ENCODE measurements around the gene PLA2G4D. TPM values are rescaled to one million over a fixed set of nuclear protein-coding genes. Genes with fewer than 3 reads are reported as not detected.

PLA2G4D gene, protein sequence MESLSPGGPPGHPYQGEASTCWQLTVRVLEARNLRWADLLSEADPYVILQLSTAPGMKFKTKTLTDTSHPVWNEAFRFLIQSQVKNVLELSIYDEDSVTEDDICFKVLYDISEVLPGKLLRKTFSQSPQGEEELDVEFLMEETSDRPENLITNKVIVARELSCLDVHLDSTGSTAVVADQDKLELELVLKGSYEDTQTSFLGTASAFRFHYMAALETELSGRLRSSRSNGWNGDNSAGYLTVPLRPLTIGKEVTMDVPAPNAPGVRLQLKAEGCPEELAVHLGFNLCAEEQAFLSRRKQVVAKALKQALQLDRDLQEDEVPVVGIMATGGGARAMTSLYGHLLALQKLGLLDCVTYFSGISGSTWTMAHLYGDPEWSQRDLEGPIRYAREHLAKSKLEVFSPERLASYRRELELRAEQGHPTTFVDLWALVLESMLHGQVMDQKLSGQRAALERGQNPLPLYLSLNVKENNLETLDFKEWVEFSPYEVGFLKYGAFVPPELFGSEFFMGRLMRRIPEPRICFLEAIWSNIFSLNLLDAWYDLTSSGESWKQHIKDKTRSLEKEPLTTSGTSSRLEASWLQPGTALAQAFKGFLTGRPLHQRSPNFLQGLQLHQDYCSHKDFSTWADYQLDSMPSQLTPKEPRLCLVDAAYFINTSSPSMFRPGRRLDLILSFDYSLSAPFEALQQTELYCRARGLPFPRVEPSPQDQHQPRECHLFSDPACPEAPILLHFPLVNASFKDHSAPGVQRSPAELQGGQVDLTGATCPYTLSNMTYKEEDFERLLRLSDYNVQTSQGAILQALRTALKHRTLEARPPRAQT
- total RNA-seq (2021) = not detected in 2 replicates
- not detected for Bru-seq, nascent RNA
- BruChase-seq, experiment 1, labeled RNA remaining after a 2-hour chase = not detected
- BruChase-seq, experiment 2, labeled RNA remaining after a 6-hour chase = not detected
- long read RNA-seq = 0 reads

GRCh38 chr15:42094512-42094963 lies at the start of gene PLA2G4D:
PLA2G4D (minus strand) TSS chr15:42094562; CDS start chr15:42094459, 103 bp downstream.
- Histone ChIP-seq H3K36me3 (ENCODE audit: insufficient read depth, low read length, poor library complexity, severe bottlenecking) (no peaks in the 10 kb centered on the region), H3K9me3 (ENCODE audit: low read depth, low read length, poor library complexity, severe bottlenecking) (no peaks in the 10 kb centered on the region), H3K27ac (ENCODE audit: low read depth, low read length, poor library complexity, severe bottlenecking) (no peak within 1 kb of the TSS), H3K4me1 (ENCODE audit: insufficient read depth, low read length, poor library complexity, severe bottlenecking) (peaks cover 12% of the 10 kb centered on the region), H3K27me3 (replicated peaks; ENCODE audit: insufficient read depth, low read depth, low read length, poor library complexity) (no peaks in the 10 kb centered on the region), H3K4me3 (ENCODE audit: low read depth, low read length, poor library complexity, severe bottlenecking) (no peak within 1 kb of the TSS)
- no peak for DNase-seq (ENCODE audit: low spot score)
- intact Hi-C loops (cut with micrococcal nuclease; ENCODE audit: unreplicated experiment) = no loop called here
- POLR2A ChIA-PET (ENCODE audit: low non-redundant PET) = no interaction called here
- CTCF ChIA-PET = no interaction called here
- TF ChIP-seq EZH2 (IDR thresholded peaks at IDR 0.05; ENCODE audit: borderline replicate concordance, low read depth, low read length, poor library complexity, severe bottlenecking) = no peak
- no peak for TF ChIP-seq CTCF (conservative IDR thresholded peaks at IDR 0.05; ENCODE audit: low read depth, low read length)
- BruUV-seq (replicated peaks) = no TSS peak

- no peak for DNase-seq (ENCODE audit: low spot score)
- Histone ChIP-seq H3K4me3 (ENCODE audit: low read depth, low read length, poor library complexity, severe bottlenecking) (no peak overlapping the region), H3K4me1 (ENCODE audit: insufficient read depth, low read length, poor library complexity, severe bottlenecking) (no peaks in the 10 kb centered on the region), H3K27me3 (replicated peaks; ENCODE audit: insufficient read depth, low read depth, low read length, poor library complexity) (no peaks in the 10 kb centered on the region), H3K27ac (ENCODE audit: low read depth, low read length, poor library complexity, severe bottlenecking) (no peak overlapping the region), H3K9me3 (ENCODE audit: low read depth, low read length, poor library complexity, severe bottlenecking) (no peaks in the 10 kb centered on the region), H3K36me3 (ENCODE audit: insufficient read depth, low read length, poor library complexity, severe bottlenecking) (no peaks in the 10 kb centered on the region)
- ChIA-PET POLR2A (ENCODE audit: low non-redundant PET) (no interaction called here), CTCF (interaction anchor here (0.6 kb wide), 1 partner anchor 25 kb away, joined by 3 read pairs; no protein-coding TSS in a partner anchor)
- no TSS peak for BruUV-seq (replicated peaks)
- intact Hi-C loops (cut with micrococcal nuclease; ENCODE audit: unreplicated experiment) = no loop called here
- TF ChIP-seq CTCF (conservative IDR thresholded peaks at IDR 0.05; ENCODE audit: low read depth, low read length) = no peak
- no peak for TF ChIP-seq EZH2 (IDR thresholded peaks at IDR 0.05; ENCODE audit: borderline replicate concordance, low read depth, low read length, poor library complexity, severe bottlenecking)
Observed at GRCh38 chr15:42143356-42143755, 49.0 kb upstream of the PLA2G4D start.

DNA sequence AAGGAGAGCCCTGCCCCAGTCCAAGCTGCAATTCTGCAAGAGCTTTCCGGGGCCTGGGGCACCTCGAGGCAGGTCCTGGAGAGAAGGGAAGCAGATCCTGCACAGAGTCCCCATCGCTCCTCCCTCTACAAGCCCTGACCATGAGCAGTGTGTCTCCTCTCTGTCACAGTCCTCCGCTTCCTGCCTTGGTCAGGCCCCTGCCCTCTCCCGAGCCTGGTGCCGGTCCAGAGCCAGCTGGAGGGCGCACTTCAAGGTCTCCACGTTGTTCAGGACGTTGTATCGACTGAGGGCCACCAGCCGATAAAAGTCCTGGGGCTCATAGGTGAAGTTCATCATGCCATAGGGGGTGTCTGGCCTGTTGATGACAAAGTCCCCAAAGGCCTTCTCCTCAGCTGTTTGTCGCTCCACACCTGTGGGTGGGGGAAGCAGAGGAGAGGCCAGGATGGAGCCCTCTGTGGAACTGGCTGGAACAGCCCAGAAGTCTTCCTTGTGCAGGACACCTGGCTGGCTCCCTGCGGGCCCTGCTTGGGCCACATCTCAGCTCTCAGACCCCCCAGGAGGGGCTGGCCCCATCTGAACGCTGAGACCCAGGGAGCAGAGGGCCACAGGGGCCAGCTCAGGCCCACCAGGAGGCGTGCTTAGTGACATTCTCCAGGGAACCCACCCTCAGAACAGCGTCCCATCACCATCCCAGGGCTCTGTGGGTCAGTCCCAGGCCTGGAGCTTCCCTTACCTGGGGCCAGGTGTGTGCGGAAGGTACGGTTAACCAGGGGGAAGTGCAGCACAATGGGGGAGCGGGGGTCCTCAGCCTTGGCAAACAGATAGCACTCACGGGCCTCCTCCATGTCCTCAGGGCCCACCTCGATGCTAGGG lies 47.7 kb upstream of the PLA2G4D start:
- no peak overlapping the region for H3K27ac ChIP-seq (ENCODE audit: low read depth, low read length, poor library complexity, severe bottlenecking)
- no peaks in the 10 kb centered on the region for H3K4me1 ChIP-seq (ENCODE audit: insufficient read depth, low read length, poor library complexity, severe bottlenecking)
- no peak for DNase-seq (ENCODE audit: low spot score)
- no TSS peak for BruUV-seq (replicated peaks)
- H3K4me3 ChIP-seq (ENCODE audit: low read depth, low read length, poor library complexity, severe bottlenecking) = no peak overlapping the region
- intact Hi-C loops (cut with micrococcal nuclease; ENCODE audit: unreplicated experiment) = no loop called here
- H3K9me3 ChIP-seq (ENCODE audit: low read depth, low read length, poor library complexity, severe bottlenecking) = no peaks in the 10 kb centered on the region
- ChIA-PET CTCF (no interaction called here), POLR2A (ENCODE audit: low non-redundant PET) (interaction anchor here (0.6 kb wide), 1 partner anchor 244 kb away, joined by 5 read pairs; no protein-coding TSS in a partner anchor)
- H3K36me3 ChIP-seq (ENCODE audit: insufficient read depth, low read length, poor library complexity, severe bottlenecking) = no peaks in the 10 kb centered on the region
- H3K27me3 ChIP-seq (replicated peaks; ENCODE audit: insufficient read depth, low read depth, low read length, poor library complexity) = no peaks in the 10 kb centered on the region
- TF ChIP-seq EZH2 (IDR thresholded peaks at IDR 0.05; ENCODE audit: borderline replicate concordance, low read depth, low read length, poor library complexity, severe bottlenecking) = no peak
- no peak for TF ChIP-seq CTCF (conservative IDR thresholded peaks at IDR 0.05; ENCODE audit: low read depth, low read length)

All from A673 (cell line).